HepG2 (cell line): Measurements from ENCODE around the gene LZTR1. TPM values are rescaled to one million over a fixed set of nuclear protein-coding genes. Genes with fewer than 3 reads are reported as not detected.

Source experiments
- AKNA ChIP-seq: sonication (generic); formaldehyde crosslinking; IDR thresholded peaks from 2 replicates; pipeline ENCODE4 v1.4.0; 2020; ENCODE audit warnings: missing genetic modification reagents, borderline replicate concordance
- ATAD3A ChIP-seq: sonication (generic); formaldehyde crosslinking; IDR thresholded peaks from 2 replicates; pipeline ENCODE4 v1.4.0; 2020; ENCODE audit warnings: missing genetic modification reagents
- BRF2 ChIP-seq: sonication (generic); formaldehyde crosslinking; IDR thresholded peaks from 2 replicates; pipeline ENCODE4 v1.8.1; 2022; ENCODE audit warnings: mild to moderate bottlenecking, missing genetic modification reagents
- CREB1 ChIP-seq, 2 experiments: fragments of 450-650 bp in 1 of 2; IDR thresholded peaks; 2 replicates each; pipeline ENCODE4 v1.6.1; 2016 to 2017; ENCODE audit warnings: control low read depth in 1 of 2, mild to moderate bottlenecking in 1 of 2, missing compliant biosample characterization in 1 of 2, missing genetic modification characterization in 1 of 2
- NR0B2 ChIP-seq: sonication (generic); formaldehyde crosslinking; IDR thresholded peaks from 2 replicates; pipeline ENCODE4 v1.4.0; 2020; ENCODE audit warnings: mild to moderate bottlenecking, missing genetic modification reagents
- PAX8 ChIP-seq: sonication (generic); formaldehyde crosslinking; IDR thresholded peaks from 2 replicates; pipeline ENCODE4 v1.8.0; 2022; ENCODE audit warnings: mild to moderate bottlenecking, missing genetic modification reagents, borderline replicate concordance
- PBX3 ChIP-seq: sonication (generic); formaldehyde crosslinking; IDR thresholded peaks from 2 replicates; pipeline ENCODE4 v1.8.1; 2023; ENCODE audit warnings: missing genetic modification reagents, inconsistent platforms, borderline replicate concordance
- STAT6 ChIP-seq: sonication (generic); formaldehyde crosslinking; IDR thresholded peaks from 2 replicates; pipeline ENCODE4 v1.4.0; 2020; ENCODE audit warnings: missing genetic modification reagents, mild to moderate bottlenecking, borderline replicate concordance
- TEAD3 ChIP-seq: optimal IDR thresholded peaks from 2 replicates; pipeline ENCODE3; 2016; ENCODE audit warnings: borderline replicate concordance
- TOE1 ChIP-seq: sonication (generic); formaldehyde crosslinking; IDR thresholded peaks from 2 replicates; pipeline ENCODE4 v1.4.0; 2020; ENCODE audit warnings: mild to moderate bottlenecking, missing genetic modification reagents
- ZNF44 ChIP-seq: sonication (generic); formaldehyde crosslinking; IDR thresholded peaks from 2 replicates; pipeline ENCODE4 v1.5.1; 2020; ENCODE audit warnings: mild to moderate bottlenecking, missing genetic modification reagents
- ZNF75D ChIP-seq: sonication (generic); formaldehyde crosslinking; IDR thresholded peaks from 2 replicates; pipeline ENCODE4 v1.8.1; 2023; ENCODE audit warnings: missing genetic modification reagents, mild to moderate bottlenecking, borderline replicate concordance
- ZSCAN29 ChIP-seq: sonication (generic); formaldehyde crosslinking; conservative IDR thresholded peaks from 2 replicates; pipeline ENCODE4 v1.4.0; 2020; ENCODE audit warnings: mild to moderate bottlenecking, missing genetic modification reagents
- polyA plus RNA-seq, 8 experiments: library from polyadenylated mRNA; depleted of rRNA in 3 of 8; stranded (reverse) in 7 of 8; unstranded in 1 of 8; fragments of >200 nt; fragmentation: Illumina TruSeq in 4 of 8; extraction: Trizol in 4 of 8; gene quantifications; 2 replicates each; pipeline versions ENCODE4 v1.2.1 to v1.2.3, GENCODE V29; 2011 to 2016; ENCODE audit warnings: low read depth in 4 of 8, missing spikeins in 1 of 8, mixed read lengths in 1 of 8; ENCODE audit not compliant: insufficient read depth in 1 of 8
- total RNA-seq, 5 experiments: library from RNA; depleted of rRNA; stranded (reverse); fragments of >200 nt; fragmentation: Illumina TruSeq; extraction: Trizol; gene quantifications; 2 replicates each; pipeline ENCODE4 v1.2.3, GENCODE V29; 2016; ENCODE audit warnings: low read depth in 1 of 5
- TF ChIP-seq, protein P1 (sequence below): sonication (generic); formaldehyde crosslinking; conservative IDR thresholded peaks from 2 replicates; pipeline ENCODE4 v1.4.0; 2020; ENCODE audit warnings: missing genetic modification reagents

Gene LZTR1
- total and polyA plus RNA-seq, 2 of the 13 experiments (the other 11 are each of a cell fraction or from before 2014, with no cell fraction given): 21.8 to 22.4 TPM

- no peak for TF ChIP-seq BRF2 (CRISPR knock-in tag)
- no peak for TF ChIP-seq ZNF75D
- TF ChIP-seq NR0B2: no peak
- TF ChIP-seq PAX8: no peak
- TF ChIP-seq, protein P1, sequence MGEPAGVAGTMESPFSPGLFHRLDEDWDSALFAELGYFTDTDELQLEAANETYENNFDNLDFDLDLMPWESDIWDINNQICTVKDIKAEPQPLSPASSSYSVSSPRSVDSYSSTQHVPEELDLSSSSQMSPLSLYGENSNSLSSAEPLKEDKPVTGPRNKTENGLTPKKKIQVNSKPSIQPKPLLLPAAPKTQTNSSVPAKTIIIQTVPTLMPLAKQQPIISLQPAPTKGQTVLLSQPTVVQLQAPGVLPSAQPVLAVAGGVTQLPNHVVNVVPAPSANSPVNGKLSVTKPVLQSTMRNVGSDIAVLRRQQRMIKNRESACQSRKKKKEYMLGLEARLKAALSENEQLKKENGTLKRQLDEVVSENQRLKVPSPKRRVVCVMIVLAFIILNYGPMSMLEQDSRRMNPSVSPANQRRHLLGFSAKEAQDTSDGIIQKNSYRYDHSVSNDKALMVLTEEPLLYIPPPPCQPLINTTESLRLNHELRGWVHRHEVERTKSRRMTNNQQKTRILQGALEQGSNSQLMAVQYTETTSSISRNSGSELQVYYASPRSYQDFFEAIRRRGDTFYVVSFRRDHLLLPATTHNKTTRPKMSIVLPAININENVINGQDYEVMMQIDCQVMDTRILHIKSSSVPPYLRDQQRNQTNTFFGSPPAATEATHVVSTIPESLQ: 0 out of 2 replicates have a peak, but pooled peaks have one; percentile 89
- TF ChIP-seq AKNA (CRISPR knock-in tag): peak; percentile 70; the same call in 1 of the 2 replicates
- no peak for TF ChIP-seq ZSCAN29
- no peak for TF ChIP-seq ZNF44 (CRISPR knock-in tag)
- TF ChIP-seq PBX3 (CRISPR knock-in tag): no peak
- peak; percentile 82; the same call in 1 of the 2 replicates for TF ChIP-seq TOE1 (CRISPR knock-in tag)
- TF ChIP-seq ATAD3A (CRISPR knock-in tag): 0 out of 2 replicates have a peak, but pooled peaks have one; percentile 71
- TF ChIP-seq STAT6 (CRISPR knock-in tag): no peak
- no peak for TF ChIP-seq CREB1 (IDR thresholded peaks at IDR 0.05)
- TF ChIP-seq CREB1 (CRISPR knock-in tag; IDR thresholded peaks at IDR 0.05): no peak
- peak; percentile 52 for TF ChIP-seq TEAD3
Observed at GRCh38 chr22:21009638-21010425, 27.7 kb downstream of the LZTR1 start (continued).
